Breast epithelium (tissue), 3 donors: Measurements from ENCODE around the gene ANKH.

Source experiments
- CTCF ChIP-seq, 3 donors: fragments of 450-650 bp; IDR thresholded peaks; one replicate each; pipeline ENCODE4 v1.5.1; 2016 to 2017; ENCODE audit warnings: antibody characterized with exemption in 3 of 3, mild to moderate bottlenecking in 3 of 3, moderate library complexity in 3 of 3
- POLR2A ChIP-seq: fragments of 450-650 bp; IDR thresholded peaks from one replicate; pipeline ENCODE4 v1.6.1; 2016; ENCODE audit warnings: antibody characterized with exemption, mild to moderate bottlenecking, moderate library complexity

DNA sequence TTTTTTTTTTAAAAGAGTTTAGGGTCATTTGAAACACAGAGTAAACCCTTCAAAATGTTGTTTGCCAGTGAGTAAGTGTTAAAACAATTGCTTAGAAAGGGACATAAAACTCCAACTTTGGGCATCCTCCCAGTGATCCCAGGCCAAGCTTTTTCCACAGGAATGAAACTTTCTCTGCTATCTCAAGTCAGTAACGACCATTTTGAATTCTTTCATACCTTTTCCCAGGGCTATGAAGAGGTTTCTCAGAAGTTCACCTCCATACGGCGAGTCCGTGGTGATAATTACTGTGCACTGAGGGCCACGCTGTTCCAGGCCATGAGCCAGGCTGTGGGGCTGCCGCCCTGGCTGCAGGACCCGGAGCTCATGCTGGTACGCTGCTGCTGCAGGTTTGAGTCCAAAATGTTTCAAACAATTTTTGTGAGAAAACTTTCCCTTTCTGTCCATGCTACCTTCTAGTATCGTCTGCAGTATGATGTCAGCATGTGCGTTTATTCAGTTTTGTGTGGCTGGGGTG, 190.3 kb downstream of the ANKH start:
- TF ChIP-seq POLR2A (no peak), CTCF (IDR thresholded peaks at IDR 0.05) (no peak)
